ENCODE results near the gene OS9.
A peak's percentile ranks its signal among the peaks of the same experiment; 100 is the strongest.
"Not testable (repeated sequence)": the region's sequence is repeated elsewhere in the genome, so short reads cannot be mapped to it uniquely, and the experiment has no call there.

OS9 gene, protein sequence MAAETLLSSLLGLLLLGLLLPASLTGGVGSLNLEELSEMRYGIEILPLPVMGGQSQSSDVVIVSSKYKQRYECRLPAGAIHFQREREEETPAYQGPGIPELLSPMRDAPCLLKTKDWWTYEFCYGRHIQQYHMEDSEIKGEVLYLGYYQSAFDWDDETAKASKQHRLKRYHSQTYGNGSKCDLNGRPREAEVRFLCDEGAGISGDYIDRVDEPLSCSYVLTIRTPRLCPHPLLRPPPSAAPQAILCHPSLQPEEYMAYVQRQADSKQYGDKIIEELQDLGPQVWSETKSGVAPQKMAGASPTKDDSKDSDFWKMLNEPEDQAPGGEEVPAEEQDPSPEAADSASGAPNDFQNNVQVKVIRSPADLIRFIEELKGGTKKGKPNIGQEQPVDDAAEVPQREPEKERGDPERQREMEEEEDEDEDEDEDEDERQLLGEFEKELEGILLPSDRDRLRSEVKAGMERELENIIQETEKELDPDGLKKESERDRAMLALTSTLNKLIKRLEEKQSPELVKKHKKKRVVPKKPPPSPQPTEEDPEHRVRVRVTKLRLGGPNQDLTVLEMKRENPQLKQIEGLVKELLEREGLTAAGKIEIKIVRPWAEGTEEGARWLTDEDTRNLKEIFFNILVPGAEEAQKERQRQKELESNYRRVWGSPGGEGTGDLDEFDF

GRCh38 chr12:57693659-57694458 lies at the start of gene OS9:
Gene OS9 (plus strand): TSS chr12:57694132. CDS start chr12:57694162, 30 bp downstream.
- DNase-seq (ENCODE audit: low read depth) = peak; percentile 95

DNA sequence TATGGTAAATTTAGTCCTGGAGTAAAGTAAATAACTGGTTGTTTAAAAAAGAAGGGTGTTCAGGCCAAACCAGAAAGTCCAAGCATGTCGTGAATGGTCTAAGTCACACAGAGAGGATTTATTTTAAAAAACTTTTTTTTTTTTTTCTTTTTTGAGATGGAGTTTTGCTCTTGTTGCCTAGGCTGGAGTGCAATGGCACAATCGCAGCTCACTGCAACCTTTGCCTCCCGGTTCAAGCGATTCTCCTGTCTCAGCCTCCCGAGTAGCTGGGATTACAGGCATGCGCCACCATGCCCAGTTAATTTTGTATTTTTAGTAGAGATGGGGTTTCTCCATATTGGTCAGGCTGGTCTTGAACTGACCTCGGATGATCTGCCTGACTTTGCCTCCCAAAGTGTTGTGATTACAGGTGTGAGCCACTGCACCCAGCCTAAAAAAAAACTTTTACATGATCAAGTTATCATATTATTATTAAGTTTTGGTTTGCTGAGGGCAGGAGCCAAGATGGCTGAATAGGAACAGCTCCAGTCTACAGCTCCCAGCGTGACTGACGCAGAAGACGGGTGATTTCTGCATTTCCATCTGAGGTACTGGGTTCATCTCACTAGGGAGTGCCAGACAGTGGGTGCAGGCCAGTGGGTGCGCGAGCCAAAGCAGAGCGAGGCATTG lies 47.8 kb upstream of the OS9 start:
- not testable (repeated sequence) for DNase-seq (ENCODE audit: low read depth)

- not testable (repeated sequence) for DNase-seq (ENCODE audit: low read depth)
Observed at GRCh38 chr12:57646659-57647049, 47.3 kb upstream of the OS9 start.

GRCh38 chr12:57654042-57654441 lies 39.9 kb upstream of the OS9 start:
- no peak for DNase-seq (ENCODE audit: low read depth)

DNA sequence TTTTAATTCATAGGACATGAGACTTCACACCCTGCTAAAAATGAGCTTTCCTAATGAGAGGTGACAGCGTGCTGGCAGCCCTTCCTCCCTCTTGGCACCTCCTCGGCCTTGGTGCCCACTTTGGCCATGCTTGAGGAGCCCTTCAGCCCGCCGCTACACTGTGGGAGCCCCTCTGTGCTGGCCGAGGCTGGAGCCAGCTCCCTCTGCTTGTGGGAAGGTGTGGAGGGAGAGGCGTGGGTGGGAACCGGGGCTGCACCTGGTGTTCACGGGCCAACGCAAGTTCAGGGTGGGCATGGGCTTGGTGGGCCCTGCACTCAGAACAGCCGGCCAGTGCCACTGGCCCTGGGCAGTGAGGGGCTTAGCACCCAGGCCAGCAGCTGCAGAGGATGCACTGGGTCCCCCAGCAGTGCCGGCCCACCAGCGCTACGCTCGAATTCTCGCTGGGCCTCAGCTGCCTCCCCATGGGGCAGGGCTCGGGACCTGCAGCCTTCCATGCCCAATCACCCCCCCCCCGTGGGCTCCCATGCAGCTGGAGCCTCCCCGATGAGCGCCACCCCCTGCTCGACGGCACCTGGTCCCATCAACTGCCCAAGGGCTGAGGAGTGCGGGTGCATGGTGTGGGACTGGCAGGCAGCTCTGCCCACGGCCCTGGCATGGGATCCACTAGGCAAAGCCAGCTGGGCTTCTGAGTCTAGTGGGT lies 38.2 kb upstream of the OS9 start:
- no peak for DNase-seq (ENCODE audit: low read depth)

DNA sequence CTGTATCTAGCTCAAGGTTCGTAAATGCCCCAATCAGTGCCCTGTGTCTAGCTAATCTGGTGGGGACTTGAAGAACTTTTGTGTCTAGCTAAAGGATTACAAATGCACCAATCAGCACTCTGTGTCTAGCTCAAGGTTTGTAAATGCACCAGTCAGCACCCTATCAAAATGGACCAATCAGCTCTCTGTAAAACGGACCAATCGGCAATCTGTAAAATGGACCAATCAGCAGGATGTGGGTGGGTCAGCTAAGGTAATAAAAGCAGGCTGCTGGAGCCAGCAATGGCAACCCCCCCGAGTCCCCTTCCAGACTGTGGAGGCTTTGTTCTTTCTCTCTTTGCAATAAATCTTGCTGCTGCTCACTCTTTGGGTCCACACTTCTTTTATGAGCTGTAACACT lies 37.5 kb upstream of the OS9 start:
- DNase-seq (ENCODE audit: low read depth) = not testable (repeated sequence)

DNA sequence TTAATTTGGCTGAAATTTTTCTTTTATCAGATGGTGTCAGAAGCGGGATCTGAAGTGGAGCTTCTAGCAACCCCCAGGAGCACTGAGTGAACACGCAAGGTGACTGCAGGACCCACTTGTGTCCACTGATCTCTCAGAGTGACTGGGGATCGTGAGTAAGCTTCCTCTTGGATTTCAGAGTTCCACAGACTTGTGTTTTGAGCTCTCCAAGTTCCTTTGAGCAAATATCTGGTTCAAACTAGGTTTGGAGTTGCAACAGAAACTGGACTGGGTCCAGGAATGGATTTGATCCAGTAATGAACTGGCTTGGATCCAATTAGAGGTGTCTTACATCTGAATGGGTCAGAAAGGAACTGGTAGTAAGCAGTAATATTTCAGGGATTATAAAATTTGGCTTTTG lies 36.2 kb upstream of the OS9 start:
- DNase-seq (ENCODE audit: low read depth) = no peak

DNA sequence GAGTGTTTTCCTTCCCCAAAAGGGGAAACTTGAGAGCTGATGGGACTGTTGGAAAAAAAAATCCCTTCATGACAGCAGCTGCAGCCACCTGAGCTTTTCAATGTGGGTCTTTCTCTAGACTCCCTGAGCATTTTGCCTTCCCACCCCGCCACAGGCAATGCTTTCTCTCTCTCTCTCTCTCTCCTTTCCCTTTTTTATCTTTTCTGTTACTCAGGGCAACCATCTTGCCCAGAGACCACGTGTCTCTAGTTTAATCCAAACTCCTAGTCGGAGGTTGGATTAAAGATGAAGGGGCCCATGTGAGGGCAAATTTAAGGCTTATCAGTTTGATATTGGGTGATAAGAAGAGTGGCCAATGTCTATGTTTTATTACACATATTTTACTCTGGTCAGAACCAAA lies 35.0 kb upstream of the OS9 start:
- DNase-seq (ENCODE audit: low read depth) = no peak

DNA sequence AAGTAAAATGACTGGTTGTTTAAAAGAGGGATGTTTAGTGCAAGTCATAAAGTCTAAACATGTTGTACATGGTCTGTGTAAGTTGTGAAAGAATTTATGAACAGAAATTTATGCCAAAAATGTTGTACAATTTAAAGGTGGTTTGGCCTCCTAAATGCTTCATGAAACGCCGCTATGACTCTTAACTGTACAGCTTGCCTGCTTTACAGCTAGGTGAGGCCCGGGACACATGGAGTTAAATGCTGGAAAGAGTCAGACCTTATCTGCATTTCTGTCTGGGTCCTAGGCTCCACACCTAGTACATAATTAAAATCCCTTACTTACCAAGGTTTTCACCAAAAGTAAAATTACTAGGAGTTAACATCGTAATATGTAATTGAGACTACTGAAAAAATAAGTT lies 32.6 kb upstream of the OS9 start:
- DNase-seq (ENCODE audit: low read depth) = no peak

GRCh38 chr12:57665066-57665820 lies 28.7 kb upstream of the OS9 start:
- DNase-seq (ENCODE audit: low read depth) = not testable (repeated sequence)

DNA sequence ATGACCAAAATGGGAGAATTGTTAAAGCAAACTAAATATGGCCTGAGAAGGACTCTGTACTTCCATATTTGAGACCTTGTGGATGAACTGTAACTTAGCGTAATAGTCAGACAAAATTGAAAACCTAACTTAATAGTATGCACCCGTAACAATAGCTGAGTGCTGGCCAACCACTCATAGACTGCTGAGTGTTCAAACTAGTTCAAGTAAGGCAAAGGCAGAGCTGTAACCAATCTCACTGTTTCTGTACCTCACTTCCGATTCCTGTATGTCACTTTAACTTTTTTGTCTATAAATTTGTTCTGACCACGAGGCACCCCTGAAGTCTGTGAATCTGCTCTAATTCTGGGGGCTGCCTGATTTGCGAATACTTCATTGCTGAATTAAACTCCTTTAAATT lies 27.0 kb upstream of the OS9 start:
- no peak for DNase-seq (ENCODE audit: low read depth)

- DNase-seq (ENCODE audit: low read depth) = not testable (repeated sequence)
Observed at GRCh38 chr12:57669691-57670090, 24.2 kb upstream of the OS9 start.

DNA sequence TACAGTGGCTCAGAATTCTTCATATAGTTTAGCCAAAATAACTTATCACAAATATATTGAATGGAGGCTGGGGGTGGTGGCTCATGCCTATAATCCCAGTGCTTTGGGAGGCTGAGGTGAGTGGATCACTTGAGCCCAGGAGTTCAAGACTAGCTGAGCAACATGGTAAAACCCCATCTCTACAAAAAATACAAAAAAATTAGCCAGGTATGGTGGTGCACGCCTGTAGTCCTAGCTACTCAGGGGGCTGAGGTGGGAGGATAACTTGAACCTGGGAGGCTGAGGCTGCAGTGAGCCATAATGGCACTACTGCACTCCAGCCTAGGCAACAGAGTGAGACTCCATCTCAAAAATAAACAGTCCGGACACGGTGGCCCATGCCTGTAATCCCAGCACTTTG lies 22.1 kb upstream of the OS9 start:
- DNase-seq (ENCODE audit: low read depth) = not testable (repeated sequence)

GRCh38 chr12:57672801-57673200 lies 21.1 kb upstream of the OS9 start:
- DNase-seq (ENCODE audit: low read depth) = no peak

DNA sequence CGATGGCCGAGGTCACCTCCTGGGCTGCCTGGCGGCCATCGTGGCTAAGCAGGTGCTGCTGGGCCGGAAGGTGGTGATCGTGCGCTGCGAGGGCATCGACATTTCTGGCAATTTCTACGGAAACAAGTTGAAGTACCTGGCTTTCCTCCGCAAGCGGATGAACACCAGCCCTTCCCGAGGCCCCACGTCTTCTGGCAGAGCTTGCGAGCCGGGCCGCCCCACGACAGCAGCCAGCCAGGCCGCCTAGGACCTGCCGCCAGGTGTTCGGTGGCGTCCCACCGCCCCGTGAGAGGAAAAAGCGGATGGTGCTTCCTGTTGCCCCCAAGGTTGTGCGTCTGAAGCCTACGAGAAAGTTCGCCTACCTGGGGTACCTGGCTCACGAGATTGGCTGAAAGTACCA lies 19.2 kb upstream of the OS9 start:
- DNase-seq (ENCODE audit: low read depth) = no peak

DNA sequence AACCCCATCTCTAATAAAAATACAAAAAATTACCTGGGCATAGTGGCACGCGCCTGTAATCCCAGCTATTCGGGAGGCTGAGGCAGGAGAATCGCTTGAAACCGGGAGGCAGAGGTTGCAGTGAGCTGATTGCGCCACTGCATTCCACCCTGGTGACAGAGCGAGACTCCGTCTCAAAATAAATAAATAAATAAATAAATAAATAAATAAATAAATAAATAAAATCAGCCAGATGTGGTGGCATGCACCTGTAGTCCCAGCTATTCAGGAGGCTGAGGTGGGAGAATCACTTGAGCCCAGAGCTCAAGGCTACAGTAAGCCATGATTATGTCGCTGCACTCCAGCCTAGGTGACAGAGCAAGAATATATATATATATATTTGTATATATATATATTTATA lies 16.0 kb upstream of the OS9 start:
- DNase-seq (ENCODE audit: low read depth) = not testable (repeated sequence)

DNA sequence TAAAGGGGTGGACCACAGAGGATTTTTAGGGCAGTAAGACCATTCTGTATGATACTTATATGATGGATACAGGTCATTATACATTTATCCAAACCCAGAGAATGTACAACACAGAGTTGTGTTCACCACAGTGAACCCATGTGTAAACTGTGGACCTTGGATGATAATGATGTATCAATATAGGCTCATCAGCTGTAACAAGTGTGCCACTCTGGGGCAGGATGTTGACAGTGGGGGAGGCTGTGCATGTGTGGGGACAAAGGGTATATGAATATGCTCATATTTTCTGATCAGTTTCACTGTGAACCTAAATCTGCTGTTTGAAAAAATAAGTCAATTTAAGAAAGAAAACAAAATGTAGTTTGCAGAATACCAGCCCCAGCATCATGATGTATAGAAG lies 14.2 kb upstream of the OS9 start:
- DNase-seq (ENCODE audit: low read depth) = no peak

- no peak for DNase-seq (ENCODE audit: low read depth)
Observed at GRCh38 chr12:57687862-57688261, 6.1 kb upstream of the OS9 start.

GRCh38 chr12:57688931-57689330 lies 5.0 kb upstream of the OS9 start:
- no peak for DNase-seq (ENCODE audit: low read depth)

GRCh38 chr12:57692500-57692899 lies 1.4 kb upstream of the OS9 start:
- DNase-seq (ENCODE audit: low read depth) = no peak

- no peak for DNase-seq (ENCODE audit: low read depth)
Observed at GRCh38 chr12:57693317-57693658, 644 bp upstream of the OS9 start.
